ENCODE measurements around the gene ZNF526. TPM values are rescaled to one million over a fixed set of nuclear protein-coding genes. Genes with fewer than 3 reads are reported as not detected.
A peak's percentile ranks its signal among the peaks of the same experiment; 100 is the strongest.

The ZNF526 gene
- total and polyA plus RNA-seq, 7 donors, result 2.2 to 6.8 (median 3.9) TPM

GRCh38 chr19:42270346-42271044 lies 50.4 kb downstream of the ZNF526 start:
- WGBS, 2 donors, result 4 to 12% methylated on average over 18 of the region's 18 CpGs
- intact Hi-C loops (cut with DNase I), result no loop called here
- DNase-seq, result peak; percentile 92
- peaks cover 16 to 34% (median 21%) of the 10 kb centered on the region in 4 donors for H3K36me3 ChIP-seq
- H3K4me1 ChIP-seq, result peaks cover 0 to 48% (median 39%) of the 10 kb centered on the region in 4 donors
- no peaks in the 10 kb centered on the region for H3K27me3 ChIP-seq
- peak overlapping the region; percentile 11 to 67 (median 65) for H3K4me3 ChIP-seq
- peak overlapping the region; percentile 89 to 96 (median 90) for H3K27ac ChIP-seq
- TF ChIP-seq EP300 (IDR thresholded peaks at IDR 0.05), result peak in 2 of 4 donors; percentile 41 to 61
- TF ChIP-seq POLR2AphosphoS5 (IDR thresholded peaks at IDR 0.05), result peak; percentile 47 to 82 (median 54)
- no peak for TF ChIP-seq CTCF (IDR thresholded peaks at IDR 0.05)
- peak in 1 of 2 donors; percentile 28 for TF ChIP-seq POLR2A (IDR thresholded peaks at IDR 0.05)
- H3K9me3 ChIP-seq, result no peaks in the 10 kb centered on the region

- no peak for TF ChIP-seq CTCF (IDR thresholded peaks at IDR 0.05)
- TF ChIP-seq POLR2AphosphoS5 (IDR thresholded peaks at IDR 0.05), result no peak
- Histone ChIP-seq H3K27ac (peak overlapping the region; percentile 89 to 96 (median 90)), H3K27me3 (no peaks in the 10 kb centered on the region)
Observed at GRCh38 chr19:42271045-42271419, 50.9 kb downstream of the ZNF526 start.

GRCh38 chr19:42271861-42272534 lies 51.9 kb downstream of the ZNF526 start:
- no peak overlapping the region for H3K4me3 ChIP-seq
- H3K4me1 ChIP-seq, result peaks cover 0 to 58% (median 48%) of the 10 kb centered on the region in 4 donors
- peak overlapping the region; percentile 89 to 96 (median 90) for H3K27ac ChIP-seq
- no peaks in the 10 kb centered on the region for H3K27me3 ChIP-seq
- 93 to 95% methylated on average over 35 of the region's 35 CpGs for WGBS, 2 donors
- no peaks in the 10 kb centered on the region for H3K9me3 ChIP-seq
- DNase-seq, result peak; percentile 68
- intact Hi-C loops (cut with DNase I), result no loop called here
- TF ChIP-seq EP300 (IDR thresholded peaks at IDR 0.05) (no peak), POLR2A (IDR thresholded peaks at IDR 0.05) (no peak), CTCF (IDR thresholded peaks at IDR 0.05) (no peak), POLR2AphosphoS5 (IDR thresholded peaks at IDR 0.05) (no peak)
- peaks cover 16 to 34% (median 21%) of the 10 kb centered on the region in 4 donors for H3K36me3 ChIP-seq

More at GRCh38 chr19:42271045-42271419, 50.9 kb downstream of the ZNF526 start:
- 45 to 67% methylated on average over 3 of the region's 3 CpGs for whole genome bisulfite sequencing, 2 donors
- DNase-seq, result no peak
- peak overlapping the region in 3 of 4 donors; percentile 64 to 67 (median 66) for H3K4me3 ChIP-seq
- H3K4me1 ChIP-seq, result peaks cover 0 to 49% (median 41%) of the 10 kb centered on the region in 4 donors
- intact Hi-C loops (cut with DNase I), result no loop called here
- H3K36me3 ChIP-seq, result peaks cover 16 to 34% (median 21%) of the 10 kb centered on the region in 4 donors
- H3K9me3 ChIP-seq, result no peaks in the 10 kb centered on the region

- TF ChIP-seq EP300 (IDR thresholded peaks at IDR 0.05) (no peak), CTCF (IDR thresholded peaks at IDR 0.05) (no peak)
- WGBS, 2 donors, result 91 to 94% methylated on average over 9 of the region's 9 CpGs
- Histone ChIP-seq H3K36me3 (peaks cover 16 to 34% (median 21%) of the 10 kb centered on the region in 4 donors), H3K4me3 (no peak overlapping the region), H3K27ac (peak overlapping the region in 1 of 4 donors; percentile 8), H3K9me3 (no peaks in the 10 kb centered on the region), H3K4me1 (peaks cover 0 to 60% (median 51%) of the 10 kb centered on the region in 4 donors), H3K27me3 (no peaks in the 10 kb centered on the region)
- no peak for DNase-seq
- intact Hi-C loops (cut with DNase I), result no loop called here
Observed at GRCh38 chr19:42272535-42272897, 52.4 kb downstream of the ZNF526 start.
